ENCODE results near the gene GLTPD2.

GRCh38 chr17:4837471-4838308, 48.9 kb downstream of the GLTPD2 start:
- TF ChIP-seq POLR2A (IDR thresholded peaks at IDR 0.05; ENCODE audit: low read length): no peak
- TF ChIP-seq GATA1 (IDR thresholded peaks at IDR 0.05; ENCODE audit: low read depth, low read length): no peak

All from erythroblast (primary cell).